Measurements from ENCODE around the gene SLC44A1.

The SLC44A1 gene

GRCh38 chr9:105275111-105275510 is 30.7 kb downstream of the SLC44A1 start:
- Histone ChIP-seq H3K79me2 (ENCODE audit: control insufficient read depth, insufficient read depth, low read length, poor library complexity) (no peaks in the 10 kb centered on the region), H4K91ac (ENCODE audit: low read depth, low read length) (no peak overlapping the region), H4K8ac (ENCODE audit: low read depth, low read length) (no peak overlapping the region), H3K4me3 (ENCODE audit: low read depth, low read length) (no peak overlapping the region), H2BK12ac (ENCODE audit: low read length) (no peak overlapping the region), H3K9me3 (ENCODE audit: insufficient read depth, low read depth, low read length) (no peaks in the 10 kb centered on the region), H3K27ac (ENCODE audit: low read depth, low read length) (no peak overlapping the region), H3K79me1 (ENCODE audit: low read length) (no peaks in the 10 kb centered on the region), H3K4me2 (ENCODE audit: low read length) (no peak overlapping the region), H3K4ac (ENCODE audit: low read depth, low read length) (no peak overlapping the region), H2AK5ac (ENCODE audit: low read length) (no peak overlapping the region), H3K14ac (ENCODE audit: low read length) (no peak overlapping the region), H2BK5ac (ENCODE audit: low read depth, low read length, poor library complexity) (no peak overlapping the region), H2AFZ (ENCODE audit: insufficient read depth, low read length, poor library complexity) (no peak overlapping the region), H2BK120ac (ENCODE audit: insufficient read depth, low read length, poor library complexity) (no peak overlapping the region), H3K9ac (ENCODE audit: low read length) (no peak overlapping the region), H4K12ac (ENCODE audit: low read depth, low read length) (no peak overlapping the region), H3K18ac (ENCODE audit: low read length) (no peak overlapping the region), H3K36me3 (ENCODE audit: control insufficient read depth in 1 of 2, insufficient read depth in 2 of 2, low read length in 2 of 2) (no peaks in the 10 kb centered on the region), H3K27me3 (ENCODE audit: insufficient read depth, low read length) (no peaks in the 10 kb centered on the region), H3K4me1 (ENCODE audit: control insufficient read depth in 1 of 2, insufficient read depth in 2 of 2, low read length in 2 of 2) (no peaks in the 10 kb centered on the region), H3K23ac (ENCODE audit: low read length) (no peak overlapping the region)
- no CpG with 5 or more reads among the region's 1 CpG for WGBS (ENCODE audit: extremely low coverage, insufficient coverage, insufficient read length)
- DNase-seq: no peak

- H3K18ac ChIP-seq (ENCODE audit: low read length): no peak overlapping the region
- no peak overlapping the region for H2AFZ ChIP-seq (ENCODE audit: insufficient read depth, low read length, poor library complexity)
- H2BK5ac ChIP-seq (ENCODE audit: low read depth, low read length, poor library complexity): no peak overlapping the region
- H2BK120ac ChIP-seq (ENCODE audit: insufficient read depth, low read length, poor library complexity): no peak overlapping the region
- no peak overlapping the region for H4K91ac ChIP-seq (ENCODE audit: low read depth, low read length)
- H3K79me1 ChIP-seq (ENCODE audit: low read length): no peaks in the 10 kb centered on the region
- no peaks in the 10 kb centered on the region for H3K4me1 ChIP-seq (ENCODE audit: control insufficient read depth in 1 of 2, insufficient read depth in 2 of 2, low read length in 2 of 2)
- H4K12ac ChIP-seq (ENCODE audit: low read depth, low read length): no peak overlapping the region
- H3K4me3 ChIP-seq (ENCODE audit: low read depth, low read length): no peak overlapping the region
- no peak overlapping the region for H3K4me2 ChIP-seq (ENCODE audit: low read length)
- DNase-seq: no peak
- no peak overlapping the region for H4K8ac ChIP-seq (ENCODE audit: low read depth, low read length)
- no peaks in the 10 kb centered on the region for H3K79me2 ChIP-seq (ENCODE audit: control insufficient read depth, insufficient read depth, low read length, poor library complexity)
- H3K23ac ChIP-seq (ENCODE audit: low read length): no peak overlapping the region
- no peaks in the 10 kb centered on the region for H3K36me3 ChIP-seq (ENCODE audit: control insufficient read depth in 1 of 2, insufficient read depth in 2 of 2, low read length in 2 of 2)
- H2BK12ac ChIP-seq (ENCODE audit: low read length): no peak overlapping the region
- no peak overlapping the region for H3K9ac ChIP-seq (ENCODE audit: low read length)
- no peak overlapping the region for H3K27ac ChIP-seq (ENCODE audit: low read depth, low read length)
- no peak overlapping the region for H3K4ac ChIP-seq (ENCODE audit: low read depth, low read length)
- no peaks in the 10 kb centered on the region for H3K27me3 ChIP-seq (ENCODE audit: insufficient read depth, low read length)
- H2AK5ac ChIP-seq (ENCODE audit: low read length): no peak overlapping the region
- H3K14ac ChIP-seq (ENCODE audit: low read length): no peak overlapping the region
- H3K9me3 ChIP-seq (ENCODE audit: insufficient read depth, low read depth, low read length): no peaks in the 10 kb centered on the region
- WGBS (ENCODE audit: extremely low coverage, insufficient coverage, insufficient read length): no CpG with 5 or more reads among the region's 6 CpGs
Measured at GRCh38 chr9:105275938-105276337, 31.5 kb downstream of the SLC44A1 start.

- Histone ChIP-seq H2BK5ac (ENCODE audit: low read depth, low read length, poor library complexity) (no peak overlapping the region), H3K27ac (ENCODE audit: low read depth, low read length) (no peak overlapping the region), H3K9me3 (ENCODE audit: insufficient read depth, low read depth, low read length) (no peaks in the 10 kb centered on the region), H3K23ac (ENCODE audit: low read length) (no peak overlapping the region), H4K8ac (ENCODE audit: low read depth, low read length) (no peak overlapping the region), H3K9ac (ENCODE audit: low read length) (no peak overlapping the region), H2BK12ac (ENCODE audit: low read length) (no peak overlapping the region), H3K4me3 (ENCODE audit: low read depth, low read length) (no peak overlapping the region), H2BK120ac (ENCODE audit: insufficient read depth, low read length, poor library complexity) (no peak overlapping the region), H3K4me2 (ENCODE audit: low read length) (no peak overlapping the region), H3K79me2 (ENCODE audit: control insufficient read depth, insufficient read depth, low read length, poor library complexity) (peaks cover under 1% of the 10 kb centered on the region), H3K4me1 (ENCODE audit: control insufficient read depth in 1 of 2, insufficient read depth in 2 of 2, low read length in 2 of 2) (no peaks in the 10 kb centered on the region), H3K27me3 (ENCODE audit: insufficient read depth, low read length) (no peaks in the 10 kb centered on the region), H3K18ac (ENCODE audit: low read length) (no peak overlapping the region), H4K12ac (ENCODE audit: low read depth, low read length) (no peak overlapping the region), H3K4ac (ENCODE audit: low read depth, low read length) (no peak overlapping the region), H3K79me1 (ENCODE audit: low read length) (no peaks in the 10 kb centered on the region), H3K14ac (ENCODE audit: low read length) (no peak overlapping the region), H2AFZ (ENCODE audit: insufficient read depth, low read length, poor library complexity) (no peak overlapping the region), H4K91ac (ENCODE audit: low read depth, low read length) (no peak overlapping the region), H3K36me3 (ENCODE audit: control insufficient read depth in 1 of 2, insufficient read depth in 2 of 2, low read length in 2 of 2) (no peaks in the 10 kb centered on the region), H2AK5ac (ENCODE audit: low read length) (no peak overlapping the region)
- DNase-seq: no peak
- no CpG with 5 or more reads among the region's 4 CpGs for WGBS (ENCODE audit: extremely low coverage, insufficient coverage, insufficient read length)
Measured at GRCh38 chr9:105278751-105279150, 34.3 kb downstream of the SLC44A1 start.

- Histone ChIP-seq H2BK5ac (ENCODE audit: low read depth, low read length, poor library complexity) (no peak overlapping the region), H3K9ac (ENCODE audit: low read length) (no peak overlapping the region), H3K79me2 (ENCODE audit: control insufficient read depth, insufficient read depth, low read length, poor library complexity) (peaks cover 2% of the 10 kb centered on the region), H2AK5ac (ENCODE audit: low read length) (no peak overlapping the region), H3K9me3 (ENCODE audit: insufficient read depth, low read depth, low read length) (no peaks in the 10 kb centered on the region), H4K12ac (ENCODE audit: low read depth, low read length) (no peak overlapping the region), H4K8ac (ENCODE audit: low read depth, low read length) (no peak overlapping the region), H3K79me1 (ENCODE audit: low read length) (no peaks in the 10 kb centered on the region), H2AFZ (ENCODE audit: insufficient read depth, low read length, poor library complexity) (no peak overlapping the region), H2BK12ac (ENCODE audit: low read length) (no peak overlapping the region), H3K4ac (ENCODE audit: low read depth, low read length) (no peak overlapping the region), H4K91ac (ENCODE audit: low read depth, low read length) (no peak overlapping the region), H3K4me3 (ENCODE audit: low read depth, low read length) (no peak overlapping the region), H3K23ac (ENCODE audit: low read length) (no peak overlapping the region), H2BK120ac (ENCODE audit: insufficient read depth, low read length, poor library complexity) (no peak overlapping the region), H3K14ac (ENCODE audit: low read length) (no peak overlapping the region), H3K4me1 (ENCODE audit: control insufficient read depth in 1 of 2, insufficient read depth in 2 of 2, low read length in 2 of 2) (no peaks in the 10 kb centered on the region), H3K36me3 (ENCODE audit: control insufficient read depth in 1 of 2, insufficient read depth in 2 of 2, low read length in 2 of 2) (no peaks in the 10 kb centered on the region), H3K27me3 (ENCODE audit: insufficient read depth, low read length) (no peaks in the 10 kb centered on the region), H3K4me2 (ENCODE audit: low read length) (no peak overlapping the region), H3K18ac (ENCODE audit: low read length) (no peak overlapping the region), H3K27ac (ENCODE audit: low read depth, low read length) (no peak overlapping the region)
- no CpG with 5 or more reads among the region's 2 CpGs for WGBS (ENCODE audit: extremely low coverage, insufficient coverage, insufficient read length)
- DNase-seq: no peak
Measured at GRCh38 chr9:105280691-105281090, 36.2 kb downstream of the SLC44A1 start.
